IPS-15b (cell line): ENCODE results near the gene RCAN2.

Experiments
- H3K27me3 ChIP-seq: one replicate; pipeline ENCODE4 v1.6.1; 2013; ENCODE audit warnings: low read length; ENCODE audit not compliant: control insufficient read depth, insufficient read depth
- H3K36me3 ChIP-seq: one replicate; pipeline ENCODE4 v1.6.1; 2013; ENCODE audit warnings: low read length; ENCODE audit not compliant: control insufficient read depth, insufficient read depth
- H3K4me1 ChIP-seq: one replicate; pipeline ENCODE4 v1.6.1; 2013; ENCODE audit warnings: mild to moderate bottlenecking, low read length; ENCODE audit not compliant: control insufficient read depth, insufficient read depth
- H3K4me3 ChIP-seq: one replicate; pipeline ENCODE4 v1.5.1; 2013; ENCODE audit warnings: low read depth, low read length
- H3K9ac ChIP-seq: one replicate; pipeline ENCODE4 v1.6.1; 2013; ENCODE audit warnings: low read depth, mild to moderate bottlenecking, low read length
- H3K9me3 ChIP-seq: one replicate; pipeline ENCODE4 v1.6.1; 2013; ENCODE audit warnings: mild to moderate bottlenecking, low read length; ENCODE audit not compliant: control insufficient read depth, insufficient read depth

The RCAN2 gene

DNA sequence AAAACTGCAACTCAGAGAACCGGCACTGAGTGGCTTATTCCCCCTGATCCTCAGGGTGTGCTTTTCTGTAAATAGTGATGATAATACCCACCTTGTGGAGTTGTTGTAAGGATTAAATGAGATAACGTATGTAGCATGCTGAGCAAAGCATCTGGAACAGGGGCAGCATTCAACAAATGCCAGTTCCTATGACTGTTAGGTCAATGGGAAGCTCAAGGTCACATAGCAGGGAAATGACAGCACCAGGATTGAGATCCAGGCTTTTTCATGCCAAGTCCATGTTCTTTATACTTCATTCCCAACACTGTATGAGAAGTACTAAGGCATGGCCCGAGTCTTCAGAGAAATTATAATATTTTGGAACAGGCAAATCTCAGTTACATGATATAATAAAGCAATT lies 5.1 kb downstream of the RCAN2 start:
- no peak overlapping the region for H3K4me3 ChIP-seq
- no peaks in the 10 kb centered on the region for H3K9me3 ChIP-seq
- no peaks in the 10 kb centered on the region for H3K36me3 ChIP-seq
- H3K27me3 ChIP-seq, result peaks cover 20% of the 10 kb centered on the region
- no peak overlapping the region for H3K9ac ChIP-seq
- peaks cover 8% of the 10 kb centered on the region for H3K4me1 ChIP-seq

- no peaks in the 10 kb centered on the region for H3K36me3 ChIP-seq
Observed at GRCh38 chr6:46484081-46484820, 7.0 kb downstream of the RCAN2 start.

GRCh38 chr6:46476301-46476700 lies 14.9 kb downstream of the RCAN2 start:
- no peak overlapping the region for H3K9ac ChIP-seq
- no peaks in the 10 kb centered on the region for H3K36me3 ChIP-seq
- H3K4me3 ChIP-seq, result no peak overlapping the region
- no peaks in the 10 kb centered on the region for H3K27me3 ChIP-seq
- no peaks in the 10 kb centered on the region for H3K4me1 ChIP-seq
- no peaks in the 10 kb centered on the region for H3K9me3 ChIP-seq

More at GRCh38 chr6:46484081-46484820, 7.0 kb downstream of the RCAN2 start:
- Histone ChIP-seq H3K4me1 (peaks cover 8% of the 10 kb centered on the region), H3K9ac (no peak overlapping the region), H3K9me3 (no peaks in the 10 kb centered on the region), H3K27me3 (peaks cover 7% of the 10 kb centered on the region), H3K4me3 (no peak overlapping the region)

DNA sequence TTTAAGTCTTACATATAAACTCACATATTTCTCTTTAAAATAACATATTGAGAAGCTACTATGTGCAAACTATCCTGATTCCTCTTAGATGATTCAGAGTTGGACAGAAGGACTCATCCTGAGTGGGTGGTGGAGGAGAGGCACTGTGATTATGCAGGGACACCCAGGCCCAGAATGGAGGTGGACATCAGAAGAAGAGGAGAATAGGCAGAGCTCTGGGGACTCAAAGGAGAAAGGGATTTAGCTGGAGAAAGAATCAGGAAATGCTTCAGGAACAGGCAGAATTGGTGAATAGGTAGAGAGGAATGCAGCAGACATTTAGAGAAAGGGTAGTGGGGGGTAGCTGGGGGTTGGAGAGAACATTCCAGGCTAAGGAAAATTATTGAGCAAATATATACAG lies 17.4 kb downstream of the RCAN2 start:
- no peaks in the 10 kb centered on the region for H3K9me3 ChIP-seq
- no peak overlapping the region for H3K4me3 ChIP-seq
- H3K9ac ChIP-seq, result no peak overlapping the region
- no peaks in the 10 kb centered on the region for H3K27me3 ChIP-seq
- H3K36me3 ChIP-seq, result no peaks in the 10 kb centered on the region
- no peaks in the 10 kb centered on the region for H3K4me1 ChIP-seq

- Histone ChIP-seq H3K9me3 (no peaks in the 10 kb centered on the region), H3K4me3 (no peak overlapping the region), H3K27me3 (no peaks in the 10 kb centered on the region), H3K36me3 (no peaks in the 10 kb centered on the region), H3K4me1 (no peaks in the 10 kb centered on the region), H3K9ac (no peak overlapping the region)
Observed at GRCh38 chr6:46472243-46472642, 19.0 kb downstream of the RCAN2 start.

DNA sequence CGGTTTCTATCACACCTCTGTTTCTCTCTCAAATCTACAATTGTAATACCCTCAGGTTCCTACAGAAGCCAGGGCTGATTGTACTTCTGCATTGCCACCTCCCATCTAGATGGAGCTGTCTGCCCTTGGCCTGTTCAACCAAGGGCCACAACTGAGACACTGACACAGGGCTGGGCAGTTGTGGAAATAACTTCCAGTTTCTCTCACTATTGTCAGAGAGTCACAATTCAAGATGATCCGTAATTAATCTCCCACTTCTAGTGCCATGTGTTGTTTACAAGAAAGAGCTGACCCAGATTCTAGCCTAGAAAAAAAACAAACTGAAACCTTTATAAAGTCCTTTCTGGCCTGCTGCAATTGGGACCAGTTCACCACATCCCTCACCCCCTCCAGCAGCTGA lies 22.2 kb downstream of the RCAN2 start:
- no peaks in the 10 kb centered on the region for H3K9me3 ChIP-seq
- no peak overlapping the region for H3K9ac ChIP-seq
- no peak overlapping the region for H3K4me3 ChIP-seq
- H3K4me1 ChIP-seq, result peaks cover 5% of the 10 kb centered on the region
- H3K27me3 ChIP-seq, result no peaks in the 10 kb centered on the region
- H3K36me3 ChIP-seq, result no peaks in the 10 kb centered on the region

DNA sequence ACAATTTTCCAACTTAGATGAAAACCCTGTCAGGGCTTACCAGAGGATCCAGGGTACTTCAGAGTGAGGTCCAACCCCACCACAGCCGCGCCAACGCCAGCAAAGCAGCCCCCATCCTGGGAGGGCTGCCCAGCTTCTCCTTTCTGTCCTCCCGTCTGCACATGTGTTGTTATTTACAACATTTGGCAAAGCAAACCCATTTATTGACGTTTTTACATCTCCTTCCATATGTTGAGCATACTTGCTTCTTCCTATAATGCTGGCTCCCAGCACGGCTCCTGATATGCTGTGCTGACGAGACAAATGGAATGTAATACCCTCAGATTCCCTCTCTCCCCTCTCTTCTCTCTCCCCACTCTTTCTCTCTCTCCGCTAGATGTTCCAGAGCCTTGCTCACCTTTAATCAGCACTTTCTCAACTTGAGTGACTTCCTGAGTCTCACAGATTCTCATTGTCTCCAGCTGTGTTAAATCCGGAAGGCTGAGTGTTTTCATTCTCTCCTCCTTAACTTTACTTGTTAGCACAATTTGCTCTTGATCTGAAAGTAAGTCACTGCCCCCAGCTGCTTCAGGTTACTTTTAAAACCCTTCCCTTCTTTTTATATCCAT lies 22.7 kb downstream of the RCAN2 start:
- H3K4me1 ChIP-seq, result peaks cover 5% of the 10 kb centered on the region
- no peaks in the 10 kb centered on the region for H3K36me3 ChIP-seq
- no peaks in the 10 kb centered on the region for H3K9me3 ChIP-seq
- no peaks in the 10 kb centered on the region for H3K27me3 ChIP-seq
- no peak overlapping the region for H3K9ac ChIP-seq
- H3K4me3 ChIP-seq, result no peak overlapping the region

DNA sequence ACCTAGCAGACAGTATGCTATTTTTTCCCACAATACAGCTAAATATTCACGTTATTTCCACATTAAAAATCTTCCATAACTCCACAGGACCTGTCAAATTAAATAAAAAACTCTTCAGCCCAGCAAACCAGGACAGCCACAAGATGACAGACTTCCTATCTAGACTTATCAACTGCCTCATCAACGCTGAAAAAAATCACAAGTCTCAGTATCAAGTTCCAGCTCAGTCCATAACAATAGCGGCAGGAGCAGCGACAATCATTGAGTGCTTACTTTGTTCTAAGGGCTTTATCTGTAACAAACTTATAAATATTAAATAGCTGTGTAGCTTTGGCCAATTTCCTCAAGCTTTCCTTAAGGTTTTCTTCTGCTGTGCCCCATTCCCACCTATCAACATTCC lies 24.7 kb downstream of the RCAN2 start:
- H3K9me3 ChIP-seq, result no peaks in the 10 kb centered on the region
- no peak overlapping the region for H3K9ac ChIP-seq
- peaks cover 5% of the 10 kb centered on the region for H3K4me1 ChIP-seq
- H3K27me3 ChIP-seq, result no peaks in the 10 kb centered on the region
- H3K36me3 ChIP-seq, result no peaks in the 10 kb centered on the region
- no peak overlapping the region for H3K4me3 ChIP-seq

- Histone ChIP-seq H3K4me3 (no peak overlapping the region), H3K4me1 (peaks cover 5% of the 10 kb centered on the region), H3K27me3 (no peaks in the 10 kb centered on the region), H3K9ac (no peak overlapping the region), H3K9me3 (no peaks in the 10 kb centered on the region), H3K36me3 (no peaks in the 10 kb centered on the region)
Observed at GRCh38 chr6:46465294-46466165, 25.7 kb downstream of the RCAN2 start.

DNA sequence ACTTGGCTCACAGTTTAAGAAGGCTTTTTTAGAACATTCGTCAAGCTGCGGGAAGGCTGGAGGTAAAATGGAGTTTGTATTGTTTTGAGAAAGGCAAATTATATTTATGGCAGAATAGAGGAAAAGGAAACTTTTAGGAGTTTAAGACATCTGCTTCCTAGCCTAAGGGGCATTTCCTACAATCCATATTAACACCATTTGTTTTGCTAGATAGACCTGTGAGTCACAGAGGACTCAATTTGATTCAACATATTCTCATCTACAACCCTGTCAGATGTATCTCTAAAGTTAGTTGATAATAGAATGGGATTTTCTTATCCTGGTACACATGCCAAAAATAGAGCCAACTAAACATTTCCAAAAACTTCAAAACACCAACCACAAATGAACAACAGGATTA lies 35.0 kb downstream of the RCAN2 start:
- Histone ChIP-seq H3K9ac (no peak overlapping the region), H3K9me3 (no peaks in the 10 kb centered on the region), H3K27me3 (no peaks in the 10 kb centered on the region), H3K4me3 (no peak overlapping the region), H3K4me1 (no peaks in the 10 kb centered on the region), H3K36me3 (no peaks in the 10 kb centered on the region)

GRCh38 chr6:46454691-46455090 lies 36.6 kb downstream of the RCAN2 start:
- Histone ChIP-seq H3K36me3 (no peaks in the 10 kb centered on the region), H3K4me1 (no peaks in the 10 kb centered on the region), H3K9ac (no peak overlapping the region), H3K4me3 (no peak overlapping the region), H3K27me3 (no peaks in the 10 kb centered on the region), H3K9me3 (no peaks in the 10 kb centered on the region)
